Endothelial cell (in vitro differentiated cells): Measurements from ENCODE around the gene CLEC2L. TPM values are rescaled to one million over a fixed set of nuclear protein-coding genes. Genes with fewer than 3 reads are reported as not detected.

Experiments
- DNase-seq: peaks from one replicate; pipeline ENCODE4 v3.0.0; 2021; ENCODE audit warnings: low spot score
- H3K27ac Mint-ChIP-seq: one replicate; pipeline ENCODE4 v1.8.0; 2021; ENCODE audit warnings: mixed read lengths, inconsistent platforms; ENCODE audit not compliant: unreplicated experiment
- H3K27me3 Mint-ChIP-seq: one replicate; pipeline ENCODE4 v1.8.0; 2021; ENCODE audit warnings: mild to moderate bottlenecking, moderate library complexity, mixed read lengths, inconsistent platforms; ENCODE audit not compliant: unreplicated experiment
- H3K36me3 Mint-ChIP-seq: one replicate; pipeline ENCODE4 v1.8.0; 2021; ENCODE audit warnings: mild to moderate bottlenecking, low read depth, mixed read lengths, inconsistent platforms; ENCODE audit not compliant: unreplicated experiment
- H3K4me1 Mint-ChIP-seq: one replicate; pipeline ENCODE4 v1.8.0; 2021; ENCODE audit warnings: mild to moderate bottlenecking, mixed read lengths, inconsistent platforms; ENCODE audit not compliant: unreplicated experiment
- H3K4me3 Mint-ChIP-seq: one replicate; pipeline ENCODE4 v1.8.0; 2021; ENCODE audit warnings: mild to moderate bottlenecking, mixed read lengths, inconsistent platforms; ENCODE audit not compliant: unreplicated experiment
- H3K9me3 Mint-ChIP-seq: one replicate; pipeline ENCODE4 v1.8.0; 2021; ENCODE audit warnings: mixed read lengths, inconsistent platforms; ENCODE audit not compliant: unreplicated experiment
- CTCF ChIP-seq: fragments of 200-600 bp; sonication (generic); IDR thresholded peaks from one replicate; pipeline ENCODE4 v1.5.0; 2021; ENCODE audit warnings: antibody characterized with exemption; ENCODE audit not compliant: unreplicated experiment
- total RNA-seq: library from RNA; stranded (reverse); fragmentation: NEBNext Ultra II Directional; extraction: Animal tissue kit (Norgen Biotek cat#: 25700); gene quantifications from one replicate; pipeline ENCODE4 v1.2.1, GENCODE V29; 2021; ENCODE audit not compliant: unreplicated experiment

CLEC2L gene
- total RNA-seq, 1 donor from 2014 or later, result not detected

- no peaks in the 10 kb centered on the region for H3K9me3 Mint-ChIP-seq
- peaks cover 27% of the 10 kb centered on the region for H3K4me1 Mint-ChIP-seq
- H3K27ac Mint-ChIP-seq, result no peak overlapping the region
- no peaks in the 10 kb centered on the region for H3K36me3 Mint-ChIP-seq
- no peak for DNase-seq
- peaks cover 7% of the 10 kb centered on the region for H3K27me3 Mint-ChIP-seq
- TF ChIP-seq CTCF, result no peak
- no peak overlapping the region for H3K4me3 Mint-ChIP-seq
Observed at GRCh38 chr7:139560678-139561077, 37.2 kb downstream of the CLEC2L start.

DNA sequence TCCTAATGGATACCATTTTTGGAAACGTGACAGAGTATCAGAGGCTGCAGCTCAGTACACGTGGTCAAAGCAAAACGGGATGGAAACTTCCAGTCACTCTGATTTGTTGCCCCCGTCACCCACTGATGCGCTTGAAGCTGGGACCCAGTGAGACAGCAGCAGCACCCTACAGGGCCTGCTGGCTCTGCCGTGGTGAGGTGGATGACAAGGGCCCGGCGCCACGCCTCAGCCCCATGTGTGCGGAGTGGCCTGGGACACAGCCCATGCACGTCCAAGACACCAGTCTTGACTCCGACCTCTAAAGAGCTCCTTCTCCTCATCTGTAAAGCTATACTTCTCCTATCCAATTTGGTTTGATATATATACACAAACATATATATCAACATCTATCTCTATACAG, 39.0 kb downstream of the CLEC2L start:
- no peaks in the 10 kb centered on the region for H3K9me3 Mint-ChIP-seq
- TF ChIP-seq CTCF, result no peak
- no peak overlapping the region for H3K4me3 Mint-ChIP-seq
- peaks cover 7% of the 10 kb centered on the region for H3K27me3 Mint-ChIP-seq
- H3K4me1 Mint-ChIP-seq, result peaks cover 35% of the 10 kb centered on the region
- H3K27ac Mint-ChIP-seq, result no peak overlapping the region
- DNase-seq, result no peak
- H3K36me3 Mint-ChIP-seq, result no peaks in the 10 kb centered on the region

- DNase-seq, result no peak
- Mint-ChIP-seq H3K9me3 (no peaks in the 10 kb centered on the region), H3K4me3 (no peak overlapping the region), H3K4me1 (peaks cover 35% of the 10 kb centered on the region), H3K27me3 (peaks cover 7% of the 10 kb centered on the region), H3K36me3 (peaks cover 4% of the 10 kb centered on the region), H3K27ac (no peak overlapping the region)
- no peak for TF ChIP-seq CTCF
Observed at GRCh38 chr7:139562961-139563565, 39.6 kb downstream of the CLEC2L start.

- Mint-ChIP-seq H3K4me3 (no peak overlapping the region), H3K36me3 (peaks cover 8% of the 10 kb centered on the region), H3K27me3 (peaks cover 9% of the 10 kb centered on the region), H3K4me1 (peaks cover 38% of the 10 kb centered on the region), H3K27ac (no peak overlapping the region), H3K9me3 (no peaks in the 10 kb centered on the region)
- no peak for DNase-seq
- no peak for TF ChIP-seq CTCF
Observed at GRCh38 chr7:139563856-139564255, 40.4 kb downstream of the CLEC2L start.

DNA sequence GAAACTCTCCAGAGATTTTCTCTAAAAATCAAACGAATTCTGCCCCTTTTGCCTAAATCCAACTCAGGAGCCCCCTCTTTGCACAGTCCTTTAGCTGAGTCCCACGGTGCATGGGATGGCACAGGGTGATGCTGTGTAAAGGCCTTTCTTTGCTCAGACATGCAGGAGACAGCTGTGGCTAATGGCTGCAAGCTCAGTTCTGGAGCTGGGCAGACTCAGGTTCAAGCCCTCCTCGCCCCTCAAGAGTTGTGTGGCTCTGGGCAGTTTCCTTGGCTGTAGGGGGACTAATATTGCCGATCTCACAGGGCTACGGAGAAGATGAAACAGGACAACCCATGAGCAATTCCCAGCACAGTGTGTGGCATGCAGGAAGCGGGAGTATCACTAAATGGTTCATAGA, 42.6 kb downstream of the CLEC2L start:
- TF ChIP-seq CTCF, result no peak
- peaks cover 2% of the 10 kb centered on the region for H3K27me3 Mint-ChIP-seq
- no peak for DNase-seq
- H3K9me3 Mint-ChIP-seq, result no peaks in the 10 kb centered on the region
- H3K4me1 Mint-ChIP-seq, result peaks cover 38% of the 10 kb centered on the region
- no peak overlapping the region for H3K4me3 Mint-ChIP-seq
- no peak overlapping the region for H3K27ac Mint-ChIP-seq
- peaks cover 16% of the 10 kb centered on the region for H3K36me3 Mint-ChIP-seq
